Measurements from ENCODE around the gene ACAD11.

DNA sequence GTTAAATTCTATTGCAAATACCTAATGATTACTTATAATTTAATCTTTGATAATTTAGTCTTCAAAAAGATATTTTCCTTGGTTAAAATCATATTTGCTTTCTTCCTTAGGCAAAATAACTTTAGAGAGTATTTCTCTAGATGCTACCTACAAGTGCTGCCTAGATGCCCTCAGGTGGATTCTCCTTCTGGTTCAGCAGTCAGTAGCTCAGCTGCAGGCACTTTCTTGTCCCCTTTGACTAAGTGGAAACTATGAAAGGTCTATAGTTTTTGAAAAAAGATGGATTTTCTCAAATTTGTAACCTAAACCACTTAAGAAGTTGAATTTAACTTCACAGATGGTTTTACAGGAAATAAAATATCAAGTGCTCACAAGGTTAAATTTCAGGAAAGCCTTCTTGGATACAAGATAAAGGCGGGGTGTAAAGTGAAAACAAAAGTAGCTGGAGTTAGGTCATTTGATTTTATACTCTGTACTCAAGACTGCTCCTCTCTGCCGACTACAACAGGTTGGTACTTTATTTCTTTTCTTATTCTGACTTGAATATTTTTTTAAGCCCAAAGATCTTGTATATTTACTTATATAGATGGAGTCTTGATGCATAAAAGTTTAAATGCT, 62.7 kb downstream of the ACAD11 start, which contains the start of gene ACKR4:
- TF ChIP-seq, protein P1, sequence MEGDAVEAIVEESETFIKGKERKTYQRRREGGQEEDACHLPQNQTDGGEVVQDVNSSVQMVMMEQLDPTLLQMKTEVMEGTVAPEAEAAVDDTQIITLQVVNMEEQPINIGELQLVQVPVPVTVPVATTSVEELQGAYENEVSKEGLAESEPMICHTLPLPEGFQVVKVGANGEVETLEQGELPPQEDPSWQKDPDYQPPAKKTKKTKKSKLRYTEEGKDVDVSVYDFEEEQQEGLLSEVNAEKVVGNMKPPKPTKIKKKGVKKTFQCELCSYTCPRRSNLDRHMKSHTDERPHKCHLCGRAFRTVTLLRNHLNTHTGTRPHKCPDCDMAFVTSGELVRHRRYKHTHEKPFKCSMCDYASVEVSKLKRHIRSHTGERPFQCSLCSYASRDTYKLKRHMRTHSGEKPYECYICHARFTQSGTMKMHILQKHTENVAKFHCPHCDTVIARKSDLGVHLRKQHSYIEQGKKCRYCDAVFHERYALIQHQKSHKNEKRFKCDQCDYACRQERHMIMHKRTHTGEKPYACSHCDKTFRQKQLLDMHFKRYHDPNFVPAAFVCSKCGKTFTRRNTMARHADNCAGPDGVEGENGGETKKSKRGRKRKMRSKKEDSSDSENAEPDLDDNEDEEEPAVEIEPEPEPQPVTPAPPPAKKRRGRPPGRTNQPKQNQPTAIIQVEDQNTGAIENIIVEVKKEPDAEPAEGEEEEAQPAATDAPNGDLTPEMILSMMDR (IDR thresholded peaks at IDR 0.05), result no peak
- no peak for TF ChIP-seq EP300 (IDR thresholded peaks at IDR 0.05)

Measured in upper lobe of left lung (tissue), 4 donors.